ENCODE measurements around the gene WDR93. TPM values are rescaled to one million over a fixed set of nuclear protein-coding genes. Genes with fewer than 3 reads are reported as not detected.

Gene WDR93
- total RNA-seq, 1 experiment from 2014 or later = not detected

- H3K9me3 Mint-ChIP-seq = no peaks in the 10 kb centered on the region; a peak in 1 of 5 replicates
- H3K4me3 Mint-ChIP-seq = no peak overlapping the region
- Histone ChIP-seq H2BK15ac (ENCODE audit: low read depth, low read length) (no peak overlapping the region), H3K18ac (ENCODE audit: insufficient read length, low read depth, low read length) (no peak overlapping the region), H2BK5ac (ENCODE audit: insufficient read length, low read length) (no peak overlapping the region), H3K79me2 (ENCODE audit: insufficient read depth, low read length) (no peaks in the 10 kb centered on the region), H3K27me3 (ENCODE audit: insufficient read depth, low read length) (no peaks in the 10 kb centered on the region), H3T11ph (ENCODE audit: low read length) (no peak overlapping the region), H3K79me1 (ENCODE audit: insufficient read depth, low read depth, low read length, poor library complexity, severe bottlenecking) (no peaks in the 10 kb centered on the region), H4K20me1 (ENCODE audit: control insufficient read depth, insufficient read depth, insufficient read length) (no peaks in the 10 kb centered on the region), H2AFZ (ENCODE audit: low read length) (no peak overlapping the region), H3K23ac (ENCODE audit: insufficient read length, low read depth, low read length) (no peak overlapping the region), H4K8ac (replicated peaks; ENCODE audit: insufficient read length, low read depth, low read length) (no peak overlapping the region), H3K9ac (ENCODE audit: extremely low read depth, insufficient read length, low read length) (no peak overlapping the region), H3K4me2 (ENCODE audit: insufficient read depth, insufficient read length, low read length) (no peak overlapping the region), H3K4me1 (ENCODE audit: insufficient read depth, low read length) (no peaks in the 10 kb centered on the region), H2BK120ac (ENCODE audit: low read depth, low read length, poor library complexity, severe bottlenecking) (no peak overlapping the region), H2BK12ac (ENCODE audit: insufficient read length, low read depth, low read length) (no peak overlapping the region), H2AK5ac (ENCODE audit: insufficient read length, low read length) (no peak overlapping the region), H3K9me3 (ENCODE audit: control insufficient read depth, low read depth, low read length) (no peaks in the 10 kb centered on the region), H4K5ac (ENCODE audit: insufficient read length, low read depth, low read length) (no peak overlapping the region), H3K27ac (ENCODE audit: insufficient read length, low read depth, low read length) (no peak overlapping the region), H3K14ac (ENCODE audit: insufficient read depth, low read length) (no peak overlapping the region), H3K56ac (ENCODE audit: insufficient read length, low read depth, low read length) (no peak overlapping the region), H2BK20ac (ENCODE audit: low read depth, low read length, poor library complexity, severe bottlenecking) (no peak overlapping the region), H3K23me2 (ENCODE audit: insufficient read length, low read depth, low read length, poor library complexity, severe bottlenecking) (no peaks in the 10 kb centered on the region), H3K4ac (ENCODE audit: low read depth, low read length) (no peak overlapping the region), H4K91ac (ENCODE audit: insufficient read length, low read depth, low read length) (no peak overlapping the region)
- H3K27me3 Mint-ChIP-seq (ENCODE audit: low read depth) = peaks cover 39% of the 10 kb centered on the region
- WGBS (ENCODE audit: extremely low coverage, insufficient read length, low lambda C conversion rate) = no CpG with 5 or more reads among the region's 8 CpGs
- no peak overlapping the region for H3K27ac Mint-ChIP-seq
- peaks cover 12 to 13% of the 10 kb centered on the region in 2 experiments for H3K4me1 Mint-ChIP-seq
- DNase-seq = no peak
- no peak for TF ChIP-seq CTCF (conservative IDR thresholded peaks at IDR 0.05)
- H3K36me3 Mint-ChIP-seq (ENCODE audit: insufficient read depth in 1 of 3, low read depth in 3 of 3) = no peaks in the 10 kb centered on the region
Observed at GRCh38 chr15:89758283-89758682, 67.7 kb downstream of the WDR93 start.
